ENCODE results near the gene LAMA2.

Gene LAMA2

DNA sequence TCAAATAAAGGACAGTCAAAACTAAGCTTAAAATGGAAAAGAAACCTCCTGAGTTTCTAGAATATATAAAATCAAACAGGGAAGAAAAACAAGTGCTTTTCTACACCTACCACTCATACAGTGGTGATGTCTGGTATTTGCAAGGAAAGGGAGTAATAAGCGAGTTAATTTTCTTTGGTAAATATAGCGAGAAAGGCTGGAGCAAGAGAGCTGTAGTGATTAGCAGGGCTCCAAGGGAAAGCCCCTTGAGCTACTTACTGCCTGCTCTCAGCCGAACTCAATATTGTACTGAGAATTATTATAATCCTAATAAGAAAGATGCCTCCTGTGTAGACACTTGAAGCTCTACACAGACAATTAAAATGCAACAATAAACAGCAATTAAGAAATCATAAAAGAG is 296.3 kb downstream of the LAMA2 start:
- DNase-seq (ENCODE audit: low spot score): no peak
- TF ChIP-seq, protein P1, sequence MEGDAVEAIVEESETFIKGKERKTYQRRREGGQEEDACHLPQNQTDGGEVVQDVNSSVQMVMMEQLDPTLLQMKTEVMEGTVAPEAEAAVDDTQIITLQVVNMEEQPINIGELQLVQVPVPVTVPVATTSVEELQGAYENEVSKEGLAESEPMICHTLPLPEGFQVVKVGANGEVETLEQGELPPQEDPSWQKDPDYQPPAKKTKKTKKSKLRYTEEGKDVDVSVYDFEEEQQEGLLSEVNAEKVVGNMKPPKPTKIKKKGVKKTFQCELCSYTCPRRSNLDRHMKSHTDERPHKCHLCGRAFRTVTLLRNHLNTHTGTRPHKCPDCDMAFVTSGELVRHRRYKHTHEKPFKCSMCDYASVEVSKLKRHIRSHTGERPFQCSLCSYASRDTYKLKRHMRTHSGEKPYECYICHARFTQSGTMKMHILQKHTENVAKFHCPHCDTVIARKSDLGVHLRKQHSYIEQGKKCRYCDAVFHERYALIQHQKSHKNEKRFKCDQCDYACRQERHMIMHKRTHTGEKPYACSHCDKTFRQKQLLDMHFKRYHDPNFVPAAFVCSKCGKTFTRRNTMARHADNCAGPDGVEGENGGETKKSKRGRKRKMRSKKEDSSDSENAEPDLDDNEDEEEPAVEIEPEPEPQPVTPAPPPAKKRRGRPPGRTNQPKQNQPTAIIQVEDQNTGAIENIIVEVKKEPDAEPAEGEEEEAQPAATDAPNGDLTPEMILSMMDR (IDR thresholded peaks at IDR 0.05): no peak
- H3K4me3 ChIP-seq: no peak overlapping the region
- H3K27ac ChIP-seq: no peak overlapping the region

DNA sequence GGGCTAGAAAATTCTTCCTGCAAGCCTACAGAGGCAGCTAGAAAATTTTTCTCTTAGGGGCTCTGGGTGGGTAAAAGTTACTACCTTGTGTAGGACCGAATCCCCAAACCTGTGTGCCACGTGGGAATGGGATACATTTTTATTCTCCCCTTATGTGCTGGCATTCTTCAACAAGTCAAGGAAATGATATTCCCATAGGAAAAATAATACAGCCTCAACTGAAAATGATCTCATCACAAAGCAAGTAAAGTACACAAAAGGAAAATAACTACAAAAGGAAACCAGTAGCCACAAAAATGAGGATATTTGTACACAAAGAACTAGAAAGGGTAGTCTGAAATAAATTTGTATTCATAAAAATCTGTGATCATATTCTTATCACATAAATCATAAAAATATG is 298.1 kb downstream of the LAMA2 start:
- Histone ChIP-seq H3K27ac (no peak overlapping the region), H3K4me3 (no peak overlapping the region)
- TF ChIP-seq, protein P1 (IDR thresholded peaks at IDR 0.05): no peak
- no peak for DNase-seq (ENCODE audit: low spot score)

DNA sequence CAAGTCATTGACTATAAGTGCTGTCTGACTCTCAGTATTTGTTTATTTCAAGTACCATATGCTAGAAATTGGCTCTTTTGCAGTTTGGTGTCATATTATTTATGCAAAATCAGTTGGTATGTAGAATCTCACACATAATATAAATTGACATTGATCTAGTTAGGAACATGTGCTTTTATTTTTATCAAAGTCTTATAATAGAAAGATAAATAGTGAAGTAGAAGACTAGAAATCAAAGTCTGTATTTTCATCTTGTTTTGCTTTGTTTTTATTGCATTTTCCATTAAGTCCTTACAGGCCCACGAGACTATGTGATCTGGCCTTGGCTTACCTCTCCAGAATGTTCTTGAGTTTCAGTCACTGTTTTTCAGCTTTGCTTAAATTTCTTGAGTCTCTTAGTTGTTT is 300.3 kb downstream of the LAMA2 start:
- Histone ChIP-seq H3K27ac (no peak overlapping the region), H3K4me3 (no peak overlapping the region)
- DNase-seq (ENCODE audit: low spot score): no peak
- TF ChIP-seq, protein P1 (IDR thresholded peaks at IDR 0.05): no peak

DNA sequence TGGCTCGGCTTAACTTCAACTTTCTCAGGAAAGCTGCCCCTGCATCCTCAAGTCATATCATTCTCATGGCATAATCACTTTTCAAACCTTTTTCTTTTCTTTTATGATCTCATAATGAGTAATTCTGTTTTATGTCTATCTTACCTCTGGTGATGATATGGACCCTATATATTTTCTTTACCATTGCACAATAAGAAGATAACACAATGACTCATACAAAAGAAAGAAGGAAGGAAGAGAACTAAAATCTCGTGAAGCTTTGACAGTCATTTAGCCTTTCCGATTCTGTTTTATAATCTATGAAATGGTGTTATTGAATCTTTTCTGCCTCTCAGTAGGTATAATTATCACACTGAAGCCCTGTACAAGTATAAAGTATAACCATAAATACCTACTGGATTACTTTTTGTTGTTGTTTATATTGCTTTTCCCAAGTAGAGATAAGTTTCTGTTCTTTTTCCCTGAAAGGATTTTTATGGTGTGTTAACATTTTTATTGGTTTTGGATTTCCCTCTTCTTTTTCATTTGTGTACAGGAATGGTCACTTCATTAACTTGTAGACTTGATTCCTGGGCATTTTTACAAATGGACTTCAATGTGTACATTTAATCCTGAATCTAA is 300.9 kb downstream of the LAMA2 start:
- H3K27ac ChIP-seq: no peak overlapping the region
- no peak overlapping the region for H3K4me3 ChIP-seq
- TF ChIP-seq, protein P1 (IDR thresholded peaks at IDR 0.05): no peak
- DNase-seq (ENCODE audit: low spot score): no peak

DNA sequence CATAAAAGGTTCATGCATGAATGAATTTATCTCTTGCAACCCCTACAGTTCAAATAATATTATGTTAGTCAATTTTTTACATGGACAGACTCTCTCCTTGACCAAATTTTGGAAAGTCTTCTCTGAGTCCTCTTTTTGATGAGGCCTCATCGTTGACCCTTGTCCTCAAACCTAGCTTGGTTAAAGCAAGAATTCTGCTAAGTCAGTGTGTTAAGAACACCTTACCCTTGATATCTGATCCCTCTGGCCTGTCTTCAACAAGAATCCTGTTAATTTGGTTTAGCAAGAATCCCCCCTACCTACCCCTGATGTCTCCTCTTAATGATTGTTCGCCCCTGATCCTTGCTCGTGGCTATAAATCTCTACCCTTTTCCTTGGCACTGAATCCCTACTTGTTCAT is 301.4 kb downstream of the LAMA2 start:
- no peak for DNase-seq (ENCODE audit: low spot score)
- no peak overlapping the region for H3K4me3 ChIP-seq
- H3K27ac ChIP-seq: peak overlapping the region in 1 of 2 donors; percentile 31
- TF ChIP-seq, protein P1 (IDR thresholded peaks at IDR 0.05): no peak

DNA sequence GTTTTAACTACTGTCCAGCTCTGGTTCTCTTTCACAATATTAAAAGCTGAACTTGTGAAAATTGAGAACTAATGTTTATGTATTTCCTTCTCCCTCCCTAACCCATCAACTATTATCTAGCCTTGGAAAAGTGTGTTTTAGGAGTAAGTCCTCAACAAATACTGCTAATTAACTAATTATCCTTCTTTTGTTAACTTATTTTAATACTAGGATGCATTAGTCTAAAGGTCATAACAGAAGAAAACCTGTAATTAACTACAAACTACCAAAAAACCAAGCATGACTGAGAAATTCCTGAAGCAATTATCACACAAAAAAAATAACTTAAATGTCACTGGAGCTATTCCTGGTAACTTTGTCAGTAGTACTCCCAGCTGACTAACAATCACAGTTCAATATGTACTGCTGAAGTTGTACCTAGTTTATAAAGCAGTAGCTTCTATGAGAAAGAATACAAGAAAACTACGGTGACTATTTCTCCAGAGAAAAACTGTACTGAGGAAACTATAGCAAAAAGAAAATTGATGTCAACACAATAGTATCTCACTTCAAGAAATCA is 301.9 kb downstream of the LAMA2 start:
- TF ChIP-seq, protein P1 (IDR thresholded peaks at IDR 0.05): no peak
- DNase-seq (ENCODE audit: low spot score): no peak
- no peak overlapping the region for H3K4me3 ChIP-seq
- H3K27ac ChIP-seq: peak overlapping the region in 1 of 2 donors; percentile 31

DNA sequence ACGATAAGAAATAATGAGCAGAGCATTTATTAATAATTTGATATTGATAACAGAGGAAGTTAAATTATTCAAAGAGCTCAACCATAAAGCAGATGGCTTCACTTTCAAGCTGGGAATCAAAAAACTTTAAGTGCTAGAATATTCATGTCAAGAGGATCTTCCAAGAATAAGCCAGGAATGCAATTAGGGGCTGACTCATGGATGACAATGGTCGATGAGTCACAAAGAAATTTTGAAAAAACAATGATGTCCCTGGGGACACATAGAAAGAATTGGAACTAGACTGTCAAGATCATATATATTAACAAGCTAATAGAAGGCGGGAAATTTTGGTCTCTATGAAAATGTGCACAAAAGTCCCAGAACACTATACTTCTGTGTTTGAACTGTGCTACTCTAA is 304.1 kb downstream of the LAMA2 start:
- no peak overlapping the region for H3K4me3 ChIP-seq
- TF ChIP-seq, protein P1 (IDR thresholded peaks at IDR 0.05): no peak
- no peak for DNase-seq (ENCODE audit: low spot score)
- no peak overlapping the region for H3K27ac ChIP-seq

Measured in coronary artery (tissue), 2 donors.